Measurements from ENCODE around the gene ACBD6.
"Not testable (repeated sequence)": the region's sequence is repeated elsewhere in the genome, so short reads cannot be mapped to it uniquely, and the experiment has no call there.

The ACBD6 gene

DNA sequence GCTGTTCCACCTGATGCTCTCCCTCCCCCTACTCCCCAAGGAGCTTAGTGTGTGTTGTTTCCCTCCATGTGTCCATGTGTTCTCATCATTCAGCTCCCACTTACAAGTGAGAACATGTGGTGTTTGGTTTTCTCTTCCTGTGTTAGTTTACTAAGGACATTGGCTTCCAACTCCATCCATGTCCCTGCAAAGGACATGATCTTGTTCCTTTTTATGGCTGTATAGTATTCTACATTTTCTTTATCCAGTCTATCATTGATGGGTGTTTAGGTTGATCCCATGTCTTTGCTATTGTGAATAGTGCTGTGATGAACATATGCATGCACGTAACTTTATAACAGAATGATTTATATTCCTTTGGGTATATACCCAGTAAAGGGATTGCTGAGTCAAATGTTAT lies 81.2 kb downstream of the ACBD6 start:
- DNase-seq (ENCODE audit: low read depth in 2 of 2, low spot score in 1 of 2): not testable (repeated sequence)

GRCh38 chr1:180415985-180416633 lies 86.3 kb downstream of the ACBD6 start:
- no peak for DNase-seq (ENCODE audit: low read depth in 2 of 2, low spot score in 1 of 2)

DNA sequence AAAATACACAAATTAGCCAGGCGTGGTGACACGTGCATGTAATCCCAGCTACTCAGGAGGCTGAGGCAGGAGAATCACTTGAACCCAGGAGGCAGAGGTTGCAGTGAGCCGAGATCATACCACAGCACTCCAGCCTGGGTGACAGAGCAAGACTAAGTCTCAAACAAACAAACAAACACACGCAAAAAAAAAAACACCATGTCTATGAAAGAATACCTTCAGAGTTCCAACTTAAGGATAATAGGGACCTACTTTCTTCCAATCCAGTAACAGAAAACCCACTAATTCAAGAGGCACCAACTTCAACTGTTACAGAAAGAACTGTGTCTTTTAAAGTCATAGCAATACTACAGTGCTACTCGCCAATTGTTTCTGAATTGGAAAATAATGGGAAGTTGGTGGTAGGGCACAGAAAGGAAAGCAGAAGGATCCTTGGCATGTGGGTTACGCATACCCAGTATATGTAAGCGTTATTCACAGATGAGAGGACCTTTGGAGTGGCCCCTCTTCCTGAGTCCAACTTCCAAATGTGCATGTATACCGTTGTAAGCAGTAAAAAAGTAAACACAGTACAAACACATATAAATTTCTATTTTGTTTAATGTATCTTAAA lies 87.0 kb downstream of the ACBD6 start:
- no peak for DNase-seq (ENCODE audit: low read depth in 2 of 2, low spot score in 1 of 2)

DNA sequence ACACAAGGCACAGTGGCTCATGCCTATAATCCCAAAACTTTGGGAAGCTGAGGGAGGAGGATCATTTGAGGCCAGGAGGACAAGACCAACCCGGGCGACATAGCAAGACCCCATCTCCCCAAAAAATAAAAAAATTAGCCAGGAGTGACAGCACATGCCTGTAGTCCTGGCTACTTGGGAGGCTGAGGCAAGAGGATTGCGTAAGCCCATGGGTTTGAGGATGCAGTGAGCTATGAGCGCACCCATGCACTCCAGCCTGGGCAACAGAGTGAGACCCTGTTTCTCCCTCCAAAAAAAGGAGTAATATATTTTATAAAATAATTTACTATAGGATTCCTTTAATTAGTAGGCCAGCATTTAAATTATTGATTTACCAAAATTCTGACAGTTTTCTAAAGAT lies 89.8 kb downstream of the ACBD6 start:
- DNase-seq (ENCODE audit: low read depth in 2 of 2, low spot score in 1 of 2): no peak

DNA sequence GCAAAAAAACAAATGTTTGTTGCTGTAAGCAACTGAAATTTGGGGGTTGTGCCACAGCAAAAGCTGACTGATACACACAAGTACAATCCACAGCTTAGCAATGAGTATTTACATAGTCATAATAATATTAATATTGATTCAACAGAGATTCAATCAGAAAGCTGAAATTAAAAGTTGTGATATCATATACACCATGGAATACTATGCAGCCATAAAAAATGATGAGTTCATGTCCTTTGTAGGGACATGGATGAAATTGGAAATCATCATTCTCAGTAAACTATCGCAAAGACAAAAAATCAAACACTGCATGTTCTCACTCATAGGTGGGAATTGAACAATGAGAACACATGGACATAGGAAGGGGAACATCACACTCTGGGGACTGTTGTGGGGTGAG lies 94.2 kb downstream of the ACBD6 start:
- DNase-seq (ENCODE audit: low read depth in 2 of 2, low spot score in 1 of 2): not testable (repeated sequence)

- DNase-seq (ENCODE audit: low read depth in 2 of 2, low spot score in 1 of 2): no peak
These were observed 95.3 kb downstream of the ACBD6 start for GRCh38 chr1:180407051-180407450.

DNA sequence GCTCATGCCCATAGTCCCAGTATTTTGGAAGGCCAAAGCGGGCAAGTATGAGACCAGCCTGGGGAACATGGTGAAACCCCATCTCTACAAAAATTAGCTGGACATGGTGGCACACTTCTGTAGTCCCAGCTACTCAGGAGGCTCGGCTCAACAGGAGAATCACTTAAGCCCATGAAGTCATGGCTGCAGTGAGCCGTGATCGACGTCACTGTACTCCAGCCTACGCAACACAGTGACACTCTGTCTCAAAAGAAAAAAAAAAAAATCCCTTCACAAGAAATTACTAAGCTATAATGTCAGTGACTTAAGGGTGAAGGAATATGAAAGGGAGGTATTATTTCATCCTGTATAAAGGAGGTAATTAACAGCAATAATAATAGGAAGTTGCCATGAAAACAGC lies 99.8 kb downstream of the ACBD6 start:
- DNase-seq (ENCODE audit: low read depth in 2 of 2, low spot score in 1 of 2): no peak

DNA sequence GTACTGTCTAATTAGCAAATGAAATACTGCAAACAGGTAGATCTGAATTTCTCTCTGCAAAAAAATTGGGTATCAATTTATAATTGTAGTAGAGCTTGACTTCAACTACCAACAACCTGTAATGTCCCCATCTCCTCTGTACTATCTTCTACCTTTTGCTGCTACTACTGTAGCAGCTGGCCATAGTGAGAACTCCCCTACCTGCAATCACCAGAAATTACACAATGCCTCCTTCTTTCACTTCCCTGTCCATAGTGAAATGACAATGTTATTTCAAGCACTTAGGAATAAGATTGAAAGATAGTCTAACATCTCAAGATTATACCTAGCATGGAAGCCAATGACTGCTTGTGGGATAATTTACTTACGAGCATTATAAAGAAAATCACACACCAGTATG lies 100.4 kb downstream of the ACBD6 start:
- DNase-seq (ENCODE audit: low read depth in 2 of 2, low spot score in 1 of 2): no peak

DNA sequence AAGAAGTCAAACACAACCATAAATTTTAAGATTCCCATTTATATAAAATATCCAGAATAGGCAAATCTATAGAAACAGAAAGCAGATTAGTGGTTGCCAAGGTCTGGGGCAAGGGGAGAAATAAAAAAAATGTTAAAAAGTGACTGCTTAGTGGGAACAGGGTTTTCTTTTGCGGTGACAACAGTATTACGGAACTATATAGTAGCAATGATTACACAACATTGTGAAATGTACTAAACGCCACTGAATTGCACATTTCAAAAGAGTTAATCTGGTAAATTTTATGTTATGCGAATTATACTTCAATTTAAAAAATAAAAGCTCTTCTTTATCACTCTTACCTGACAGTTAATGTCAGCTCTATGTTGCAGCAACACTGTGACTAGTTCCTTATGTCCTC lies 105.2 kb downstream of the ACBD6 start:
- DNase-seq (ENCODE audit: low read depth in 2 of 2, low spot score in 1 of 2): no peak

DNA sequence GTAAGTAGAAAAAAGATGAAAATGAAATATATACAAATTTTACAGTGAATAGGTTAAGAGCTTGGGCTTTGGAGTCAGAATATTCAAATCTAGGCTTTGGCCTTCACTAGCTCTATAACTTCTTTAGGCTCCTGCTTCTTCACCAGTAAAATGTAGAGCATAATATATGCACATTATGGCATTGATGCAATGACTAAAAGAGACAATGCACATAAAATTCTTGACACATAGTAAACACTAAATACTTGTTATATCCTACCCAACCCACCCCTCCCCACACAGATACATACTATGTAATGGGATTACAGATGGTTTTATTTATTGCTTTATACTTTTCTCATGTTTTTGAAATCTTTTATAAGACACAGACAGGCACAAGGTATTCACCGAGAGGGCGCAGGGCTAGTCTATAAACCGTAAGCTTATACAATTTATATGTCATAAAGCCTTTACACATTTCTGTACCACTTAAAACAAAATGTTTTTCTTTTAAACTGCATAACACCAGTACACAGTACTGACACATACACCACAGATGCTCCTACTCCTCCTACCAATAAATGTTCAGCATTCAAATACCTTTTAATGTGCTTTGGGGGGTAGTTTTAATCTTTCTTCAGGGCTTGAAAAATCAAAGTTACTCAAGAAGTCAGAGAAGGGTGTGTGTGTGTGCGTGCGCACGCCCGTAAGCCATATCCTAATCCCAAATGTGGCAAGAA lies 109.8 kb downstream of the ACBD6 start:
- DNase-seq (ENCODE audit: low read depth in 2 of 2, low spot score in 1 of 2): no peak

- no peak for DNase-seq (ENCODE audit: low read depth in 2 of 2, low spot score in 1 of 2)
These were observed 110.4 kb downstream of the ACBD6 start for GRCh38 chr1:180392020-180392419.

DNA sequence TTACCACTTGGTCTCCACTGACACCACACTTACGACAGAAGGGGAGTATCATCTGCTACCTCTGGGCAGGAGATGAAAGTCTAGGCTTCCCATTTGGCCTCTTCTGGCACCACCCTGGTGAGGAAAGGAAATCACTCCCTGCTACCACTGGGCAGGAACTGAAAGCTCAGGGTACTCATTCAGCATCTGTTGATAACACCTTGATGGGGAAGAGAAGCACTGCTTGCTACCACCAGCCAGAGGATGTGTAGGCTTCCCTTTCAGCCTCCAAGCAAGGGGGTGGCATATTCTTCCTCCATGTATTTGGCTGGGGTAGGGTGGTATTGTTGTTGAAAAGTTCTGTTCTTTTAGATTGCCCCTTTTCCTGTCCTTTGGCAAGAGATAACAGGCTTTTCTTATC lies 115.0 kb downstream of the ACBD6 start:
- no peak for DNase-seq (ENCODE audit: low read depth in 2 of 2, low spot score in 1 of 2)

- no peak for DNase-seq (ENCODE audit: low read depth in 2 of 2, low spot score in 1 of 2)
These were observed 115.5 kb downstream of the ACBD6 start for GRCh38 chr1:180386745-180387367.

DNA sequence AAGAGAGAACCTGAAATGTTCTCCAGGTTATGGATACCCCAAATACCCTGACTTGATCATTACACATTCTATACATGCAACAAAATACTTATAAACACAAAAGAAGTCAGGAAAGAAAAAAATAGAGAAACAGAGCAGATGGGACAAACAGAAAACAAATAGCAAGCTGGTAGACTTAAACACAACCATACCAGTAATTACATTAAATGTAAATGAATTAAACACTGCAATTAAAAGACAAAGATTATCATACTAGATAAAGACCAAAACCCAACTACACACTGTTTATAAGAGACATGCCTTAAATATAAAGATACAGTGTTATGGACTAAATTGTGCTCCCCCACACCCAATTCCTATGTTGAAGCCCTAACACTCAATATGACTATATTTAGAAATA lies 117.2 kb downstream of the ACBD6 start:
- no peak for DNase-seq (ENCODE audit: low read depth in 2 of 2, low spot score in 1 of 2)

DNA sequence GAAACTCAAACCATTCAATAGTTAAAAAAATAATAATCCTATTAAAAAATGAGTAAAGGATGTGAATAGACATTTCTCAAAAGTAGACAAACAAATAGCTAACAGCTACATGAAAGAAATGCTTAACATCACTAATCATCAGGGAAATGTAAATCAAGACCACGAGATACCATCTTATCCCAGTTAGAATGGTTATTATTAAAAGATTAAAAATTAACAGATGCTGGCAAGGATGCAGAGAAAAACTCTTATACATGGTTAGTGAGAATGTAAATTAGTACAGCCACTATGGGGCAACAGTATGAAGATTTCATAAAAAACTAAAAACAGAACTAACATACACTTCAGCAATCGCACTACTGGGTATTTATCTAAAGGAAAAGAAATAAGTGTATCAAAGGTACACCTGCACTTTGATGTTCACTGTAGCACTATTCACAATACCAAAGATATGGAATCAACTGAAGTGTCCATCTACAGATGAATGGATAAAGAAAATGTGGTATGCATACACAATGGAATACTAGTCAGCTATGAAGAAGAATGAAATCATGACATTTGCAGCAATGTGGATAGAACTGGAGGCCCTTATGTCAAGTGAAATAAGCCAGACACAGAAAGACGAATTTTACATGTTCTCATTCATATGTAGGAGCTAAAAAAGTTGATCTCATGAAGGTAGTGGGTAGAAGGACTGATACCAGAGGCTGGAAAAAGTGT lies 117.9 kb downstream of the ACBD6 start:
- no peak for DNase-seq (ENCODE audit: low read depth in 2 of 2, low spot score in 1 of 2)

DNA sequence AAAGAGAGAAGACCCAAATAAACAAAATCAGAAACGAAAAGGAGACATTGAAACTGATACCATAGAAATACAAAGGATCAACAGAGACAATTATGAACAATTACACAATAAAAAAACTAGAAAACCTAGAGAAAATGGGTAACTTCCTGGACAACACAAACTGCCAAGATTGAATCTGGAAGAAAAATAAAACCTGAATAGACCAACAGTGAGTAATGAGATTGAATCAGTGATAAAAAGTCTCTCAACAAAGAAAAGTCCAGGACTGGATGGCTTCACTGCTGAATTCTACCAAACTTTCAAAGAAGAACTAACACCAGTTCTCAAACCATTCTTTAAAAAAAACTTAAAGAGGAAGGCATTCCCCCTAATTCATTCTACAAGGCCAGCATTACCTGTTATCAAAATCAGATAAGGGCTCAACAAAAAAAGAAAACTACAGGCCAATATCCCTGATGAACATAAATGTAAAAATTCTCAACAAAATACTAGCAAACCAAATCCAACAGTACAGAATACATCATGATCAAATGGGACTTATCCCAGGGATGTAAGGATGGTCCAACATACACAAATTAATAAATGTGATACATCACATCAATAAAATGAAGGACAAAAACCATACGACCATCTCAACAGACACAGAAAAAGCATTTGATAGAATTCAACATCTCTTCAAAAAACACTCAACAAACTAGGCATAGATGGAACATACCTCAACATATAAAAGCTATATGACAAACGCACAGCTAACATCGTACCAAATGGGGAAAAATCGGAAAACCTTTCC lies 119.9 kb downstream of the ACBD6 start:
- no peak for DNase-seq (ENCODE audit: low read depth in 2 of 2, low spot score in 1 of 2)

- DNase-seq (ENCODE audit: low read depth in 2 of 2, low spot score in 1 of 2): no peak
These were observed 121.2 kb downstream of the ACBD6 start for GRCh38 chr1:180381184-180381580.

DNA sequence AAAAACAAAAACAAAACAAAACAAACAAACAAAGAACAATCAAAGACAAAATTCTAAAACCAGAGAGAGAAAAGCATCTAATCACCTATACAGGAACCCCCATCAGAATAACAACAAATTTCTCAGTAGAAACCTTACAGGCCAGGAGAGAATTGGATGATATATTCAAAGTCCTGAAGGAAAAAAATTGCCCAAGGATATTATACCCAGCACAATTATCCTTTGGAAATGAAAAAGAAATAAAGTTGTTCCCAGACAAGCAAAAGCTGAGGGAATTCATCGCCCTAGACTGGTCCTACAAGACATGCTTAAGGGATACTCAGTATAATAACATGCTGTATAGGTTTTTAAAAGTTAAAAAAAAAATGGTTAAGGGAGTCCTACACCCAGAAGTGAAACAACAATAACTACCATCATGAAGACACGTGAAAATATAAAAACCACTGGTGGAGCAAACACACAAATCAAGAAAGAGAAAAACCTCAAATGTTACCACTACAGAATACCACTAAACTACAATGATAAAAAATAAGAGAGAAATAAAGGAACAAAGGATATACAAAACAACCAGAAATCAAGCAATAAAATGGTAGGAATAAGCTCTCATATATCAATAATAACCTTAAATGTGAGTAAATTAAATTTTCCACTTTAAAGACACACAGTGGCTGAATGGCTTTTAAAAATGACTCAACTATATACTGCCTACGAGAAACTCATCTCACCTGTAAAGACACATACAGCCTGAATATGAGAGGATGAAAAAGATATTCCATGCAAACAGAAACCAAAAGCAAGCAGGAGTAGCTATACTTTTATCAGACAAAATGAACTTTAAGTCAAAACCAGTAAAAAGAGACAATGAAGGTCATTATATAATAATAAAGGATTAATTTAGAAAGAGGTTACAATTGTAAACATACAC lies 121.9 kb downstream of the ACBD6 start:
- no peak for DNase-seq (ENCODE audit: low read depth in 2 of 2, low spot score in 1 of 2)

DNA sequence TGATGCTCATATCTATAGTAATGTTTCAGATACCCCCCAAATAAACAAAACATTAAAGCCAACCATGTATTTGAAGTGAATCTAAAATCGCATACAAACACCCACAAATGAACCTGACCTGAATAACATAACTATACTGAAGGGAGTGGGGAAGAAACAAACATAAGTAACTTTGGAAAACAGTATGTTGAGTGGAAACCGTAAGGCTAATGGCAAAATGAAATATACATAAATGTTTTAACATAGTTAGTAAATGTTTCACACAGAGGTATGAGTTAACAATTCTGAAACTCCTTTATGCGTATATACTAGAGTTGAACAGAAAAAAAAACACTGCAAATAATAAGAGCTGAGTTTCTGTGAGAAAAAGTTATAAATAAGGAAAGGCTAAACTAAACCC lies 125.6 kb downstream of the ACBD6 start:
- DNase-seq (ENCODE audit: low read depth in 2 of 2, low spot score in 1 of 2): no peak

DNA sequence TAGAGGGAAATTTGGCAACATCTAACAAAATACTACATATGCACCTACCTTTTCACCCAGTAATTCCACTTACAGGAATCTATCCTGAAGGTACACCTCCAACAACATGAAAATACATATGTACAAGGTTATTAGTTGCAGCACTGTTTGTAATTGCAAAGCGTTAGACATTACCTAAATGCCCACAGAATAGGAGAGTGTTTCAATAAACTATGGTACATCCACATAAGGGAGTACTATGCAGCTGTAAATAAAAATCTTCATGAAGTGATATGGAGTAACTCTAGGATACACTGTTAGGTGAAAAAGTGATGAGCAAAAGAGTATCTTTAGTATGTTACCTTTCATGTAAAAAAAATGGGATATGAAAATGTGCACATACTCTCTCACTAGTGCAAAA lies 126.1 kb downstream of the ACBD6 start:
- no peak for DNase-seq (ENCODE audit: low read depth in 2 of 2, low spot score in 1 of 2)
